SIG-M5 treated with dmso at 0.1 percent for 504 hours (cell line): Measurements from ENCODE around the gene CCDC91.
"Not testable (repeated sequence)": the region's sequence is repeated elsewhere in the genome, so short reads cannot be mapped to it uniquely, and the experiment has no call there.

Experiments used
- DNase-seq: peaks from one replicate; lab custom pipeline; 2025; ENCODE audit not compliant: unreplicated experiment; lab: John Stamatoyannopoulos, UW

CCDC91 gene

DNA sequence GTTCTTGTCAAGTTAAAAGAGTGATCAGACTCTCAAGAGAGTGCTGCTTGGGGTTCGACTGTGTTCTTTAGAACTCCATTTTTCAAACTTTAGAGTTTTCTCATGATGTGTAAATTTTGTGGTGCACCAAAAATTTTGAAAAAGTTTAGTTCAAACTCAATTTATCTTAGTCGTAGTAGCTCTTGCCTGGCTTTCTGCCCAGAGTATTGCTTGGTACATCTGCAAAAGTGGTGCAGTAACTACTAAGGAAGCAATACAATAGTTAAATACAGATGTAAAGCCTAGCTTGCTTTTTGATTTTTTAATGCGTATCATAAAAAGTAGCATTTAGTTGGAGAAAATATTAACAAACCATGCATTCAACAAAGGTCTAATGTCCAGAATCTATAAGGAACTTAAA lies 9.5 kb upstream of the CCDC91 start:
- no peak for DNase-seq

DNA sequence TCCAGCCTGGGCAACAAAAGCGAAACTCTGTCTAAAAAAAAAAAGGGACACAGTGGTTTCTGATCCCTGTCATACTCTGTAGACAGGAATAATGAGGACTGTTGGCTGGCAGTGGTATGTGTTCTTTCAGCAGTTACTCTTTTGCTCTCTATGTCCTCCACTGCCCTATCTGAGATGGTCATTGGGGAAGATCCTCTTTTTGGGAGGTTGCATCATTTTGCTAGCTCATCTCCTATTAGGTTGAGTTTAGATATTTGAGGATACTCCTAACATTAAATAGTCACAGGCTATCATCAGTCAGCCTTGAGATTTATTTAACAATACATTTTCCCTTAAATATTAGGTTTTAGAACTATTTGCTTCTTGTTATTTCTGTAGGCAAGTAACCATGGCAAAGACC lies 5.9 kb upstream of the CCDC91 start:
- DNase-seq = peak; percentile 5

DNA sequence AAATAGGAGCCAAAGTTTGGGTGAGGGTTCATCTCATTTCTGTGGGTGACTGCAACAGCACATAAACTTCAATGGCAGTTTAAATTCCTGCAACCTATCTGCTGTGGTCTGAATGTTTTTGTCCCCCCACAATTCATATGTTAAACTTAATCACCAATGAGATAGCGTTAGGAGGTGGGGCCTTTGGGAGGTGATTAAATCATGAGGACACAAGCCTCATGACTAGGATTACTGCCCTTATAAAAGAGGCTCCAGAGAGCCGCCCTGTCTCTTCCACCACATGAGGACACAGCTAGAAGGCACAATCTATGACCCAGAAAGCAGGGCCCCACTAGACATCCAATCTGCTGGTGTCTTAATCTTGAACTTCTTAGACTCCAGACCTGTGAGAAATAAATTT lies 3.8 kb upstream of the CCDC91 start:
- no peak for DNase-seq

DNA sequence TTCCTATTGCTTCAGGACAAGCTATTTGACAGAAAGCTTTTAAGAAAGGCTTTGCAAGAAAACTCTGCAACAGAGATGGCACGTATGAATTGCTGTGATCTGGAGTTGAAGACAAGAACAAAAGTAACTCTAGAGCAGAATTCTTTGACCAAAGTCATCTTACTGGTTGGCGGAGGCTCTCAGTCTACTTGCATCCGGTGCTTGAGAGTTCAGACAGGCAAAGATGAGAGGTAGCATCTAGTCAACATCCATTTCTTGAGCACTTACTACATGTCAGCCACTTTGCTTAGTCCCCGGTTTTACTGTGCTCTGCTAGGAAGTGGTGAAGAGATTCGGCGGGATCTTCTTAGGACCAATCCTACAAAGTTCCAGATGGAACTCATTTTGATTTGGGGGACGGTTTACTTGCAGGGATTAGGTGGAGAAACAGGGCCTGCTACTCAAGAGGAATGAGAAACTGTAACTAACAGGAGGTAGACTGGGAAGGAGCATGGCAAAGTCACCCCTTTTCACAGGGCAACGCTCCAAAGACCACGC lies 404 bp upstream of the CCDC91 start:
- no peak for DNase-seq

- peak; percentile 49 for DNase-seq
Measured at GRCh38 chr12:28191051-28192048, 1.1 kb downstream of the CCDC91 start.

GRCh38 chr12:28192125-28192524 lies 1.9 kb downstream of the CCDC91 start:
- DNase-seq = no peak

DNA sequence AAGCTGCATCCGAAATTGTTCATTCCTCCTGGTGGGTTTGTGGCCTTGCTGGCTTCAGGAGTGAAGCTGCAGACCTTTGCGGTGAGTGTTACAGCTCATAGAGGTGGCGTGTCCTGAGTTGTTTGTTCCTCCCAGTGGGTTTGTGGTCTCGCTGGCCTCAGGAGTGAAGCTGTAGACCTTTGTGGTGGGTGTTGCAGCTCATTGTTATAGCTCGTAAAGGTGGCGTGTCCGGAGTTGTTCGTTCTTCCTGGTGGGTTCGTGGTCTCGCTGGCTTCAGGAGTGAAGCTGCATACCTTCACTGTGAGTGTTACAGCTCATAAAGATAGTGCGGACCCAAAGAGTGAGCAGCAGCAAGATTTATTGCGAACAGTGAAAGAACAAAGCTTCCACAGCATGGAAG lies 4.4 kb downstream of the CCDC91 start:
- DNase-seq = not testable (repeated sequence)

DNA sequence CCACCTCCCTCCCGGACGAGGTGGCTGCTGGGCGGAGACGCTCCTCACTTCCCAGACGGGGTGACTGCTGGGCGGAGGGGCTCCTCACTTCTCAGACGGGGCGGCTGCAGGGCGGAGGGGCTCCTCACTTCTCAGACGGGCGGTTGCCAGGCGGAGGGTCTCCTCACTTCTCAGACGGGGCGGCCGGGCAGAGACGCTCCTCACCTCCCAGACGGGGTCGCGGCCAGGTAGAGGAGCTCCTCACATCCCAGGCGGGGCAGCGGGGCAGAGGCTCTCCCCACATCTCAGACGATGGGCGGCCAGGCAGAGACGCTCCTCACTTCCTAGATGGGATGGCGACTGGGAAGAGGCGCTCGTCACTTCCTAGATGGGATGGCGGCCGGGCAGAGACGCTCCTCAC lies 10.9 kb downstream of the CCDC91 start:
- DNase-seq = not testable (repeated sequence)

GRCh38 chr12:28202374-28203130 lies 12.3 kb downstream of the CCDC91 start:
- DNase-seq = no peak

- DNase-seq = no peak
Measured at GRCh38 chr12:28209782-28210181, 19.5 kb downstream of the CCDC91 start.

DNA sequence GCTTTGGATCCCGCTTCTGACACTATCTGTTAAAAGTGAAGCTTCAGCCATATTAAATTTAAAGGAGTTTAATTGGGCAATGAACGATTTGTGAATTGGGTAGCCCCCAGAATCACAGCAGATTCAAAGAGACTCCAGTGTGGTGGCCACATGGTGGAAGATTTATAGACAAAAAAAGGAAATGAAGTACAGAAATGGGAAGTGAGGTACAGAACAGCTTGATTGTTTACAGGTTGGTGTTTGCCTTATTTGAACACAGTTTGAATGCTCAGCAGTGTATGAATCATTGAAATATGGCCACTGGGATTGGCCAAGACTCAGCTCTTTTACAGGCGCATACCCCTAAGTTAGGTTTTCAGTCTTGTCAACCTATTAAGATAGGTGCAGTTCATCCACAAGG lies 21.9 kb downstream of the CCDC91 start:
- DNase-seq = no peak

- no peak for DNase-seq
Measured at GRCh38 chr12:28215021-28215420, 24.8 kb downstream of the CCDC91 start.

DNA sequence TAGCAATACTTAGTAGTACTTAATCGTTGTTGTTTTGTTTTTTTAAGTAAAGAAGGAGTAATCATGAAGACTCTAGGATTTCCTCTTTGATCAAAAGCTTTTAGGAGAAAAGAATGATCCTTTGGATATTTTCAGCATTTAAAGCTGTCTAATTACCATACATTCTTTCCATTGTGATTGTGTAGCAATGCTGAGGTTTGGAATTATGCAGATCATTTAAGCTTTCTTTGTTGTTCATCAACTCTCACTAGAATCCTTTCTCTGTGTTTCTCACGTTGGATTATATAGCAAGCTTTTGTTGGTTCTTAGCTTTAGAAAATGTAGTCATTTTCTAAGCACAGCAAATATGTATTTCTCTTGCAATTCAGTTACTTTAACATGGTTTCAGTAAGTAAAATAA lies 25.8 kb downstream of the CCDC91 start:
- no peak for DNase-seq

DNA sequence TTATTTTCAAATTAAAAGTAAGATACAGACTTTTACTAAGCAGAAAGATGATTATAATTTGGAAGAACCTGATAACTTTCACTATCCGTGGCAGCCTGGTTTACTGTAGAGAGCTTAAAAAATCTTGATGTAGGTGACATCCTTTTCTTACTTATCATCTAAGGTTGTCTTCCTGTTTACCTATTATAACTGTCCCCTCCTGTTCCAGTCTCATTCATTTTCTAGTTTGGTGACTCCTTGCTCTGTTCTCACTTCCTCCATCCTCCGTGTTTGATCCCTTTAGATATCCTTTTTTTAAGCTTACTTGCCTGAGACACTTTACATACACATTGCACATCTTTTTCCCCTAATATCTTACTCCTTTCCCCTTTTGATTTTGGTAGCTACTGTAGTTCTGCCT lies 27.5 kb downstream of the CCDC91 start:
- DNase-seq = no peak

DNA sequence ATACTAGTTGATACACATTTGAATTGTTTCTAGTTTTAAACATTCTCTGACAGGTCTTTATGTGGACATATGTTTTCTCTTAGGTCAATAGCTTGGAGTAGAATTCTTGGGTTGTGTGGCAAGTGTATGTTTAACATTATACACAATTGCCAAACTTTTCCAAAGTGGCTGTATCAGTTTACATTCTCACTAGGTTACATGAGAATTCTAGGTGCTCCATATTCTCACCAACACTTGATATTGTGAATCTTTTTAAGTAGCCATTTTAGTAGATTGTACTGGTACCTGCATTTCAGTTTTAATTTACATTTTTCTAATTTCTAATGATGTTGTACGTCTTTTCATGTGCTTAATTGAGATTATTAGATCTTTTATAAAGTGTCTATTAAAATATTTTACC lies 28.6 kb downstream of the CCDC91 start:
- no peak for DNase-seq

DNA sequence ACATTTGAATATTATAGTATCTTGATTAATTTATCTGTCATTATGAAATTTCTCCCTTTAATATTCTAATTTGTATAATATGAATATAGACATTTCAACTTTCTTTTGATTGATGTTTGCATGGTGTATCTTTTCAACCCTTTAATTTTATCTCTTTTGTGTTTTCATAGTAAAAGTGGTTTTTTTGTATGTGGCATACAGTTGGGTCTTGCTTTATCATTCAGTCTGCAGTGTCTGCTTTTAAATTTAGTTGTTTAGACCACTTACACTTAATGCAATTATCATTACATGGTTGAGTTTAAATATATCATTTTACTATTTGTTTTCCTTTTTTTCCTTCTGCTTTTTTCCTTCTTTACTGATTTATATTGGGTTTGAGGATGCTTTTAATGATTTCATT lies 29.6 kb downstream of the CCDC91 start:
- no peak for DNase-seq

- DNase-seq = peak; percentile 25
Measured at GRCh38 chr12:28222081-28222700, 31.9 kb downstream of the CCDC91 start.

DNA sequence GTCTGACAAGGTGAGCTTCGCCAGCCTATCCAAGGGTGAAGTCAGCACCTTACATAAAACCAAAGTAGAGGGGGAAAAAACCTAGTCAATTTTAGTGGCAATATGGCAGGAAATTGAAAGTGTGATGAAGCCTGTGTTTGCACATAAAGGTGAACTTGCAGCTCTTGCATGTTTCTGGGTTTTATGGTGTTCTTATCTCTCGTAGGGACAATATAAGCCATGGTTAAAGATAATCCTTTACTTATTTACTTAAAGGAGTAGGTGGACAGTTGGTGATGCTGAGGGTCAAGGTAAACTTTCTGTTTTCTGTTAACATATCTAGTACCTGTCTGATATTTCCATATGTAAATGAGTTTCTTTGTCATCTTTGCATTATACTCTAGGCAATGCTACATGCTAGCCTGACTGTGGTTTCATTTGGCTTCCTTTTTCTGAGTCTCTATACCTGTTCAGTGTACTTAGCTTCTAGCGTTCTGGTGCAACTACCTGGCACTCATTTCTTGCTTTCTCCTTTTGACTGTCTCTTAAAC lies 32.8 kb downstream of the CCDC91 start:
- DNase-seq = no peak

GRCh38 chr12:28223858-28224257 lies 33.6 kb downstream of the CCDC91 start:
- no peak for DNase-seq

- DNase-seq = no peak
Measured at GRCh38 chr12:28226705-28227104, 36.4 kb downstream of the CCDC91 start.

GRCh38 chr12:28227251-28227650 lies 37.0 kb downstream of the CCDC91 start:
- no peak for DNase-seq
